HG03064 (cell line): ENCODE results near the gene CNOT6L.

Experiments used
- ATAC-seq: cut with Tn5 transposase; IDR thresholded peaks from one replicate; pipeline ENCODE4 v1.9.1; 2021; ENCODE audit warnings: low read depth; ENCODE audit not compliant: unreplicated experiment

Gene CNOT6L

DNA sequence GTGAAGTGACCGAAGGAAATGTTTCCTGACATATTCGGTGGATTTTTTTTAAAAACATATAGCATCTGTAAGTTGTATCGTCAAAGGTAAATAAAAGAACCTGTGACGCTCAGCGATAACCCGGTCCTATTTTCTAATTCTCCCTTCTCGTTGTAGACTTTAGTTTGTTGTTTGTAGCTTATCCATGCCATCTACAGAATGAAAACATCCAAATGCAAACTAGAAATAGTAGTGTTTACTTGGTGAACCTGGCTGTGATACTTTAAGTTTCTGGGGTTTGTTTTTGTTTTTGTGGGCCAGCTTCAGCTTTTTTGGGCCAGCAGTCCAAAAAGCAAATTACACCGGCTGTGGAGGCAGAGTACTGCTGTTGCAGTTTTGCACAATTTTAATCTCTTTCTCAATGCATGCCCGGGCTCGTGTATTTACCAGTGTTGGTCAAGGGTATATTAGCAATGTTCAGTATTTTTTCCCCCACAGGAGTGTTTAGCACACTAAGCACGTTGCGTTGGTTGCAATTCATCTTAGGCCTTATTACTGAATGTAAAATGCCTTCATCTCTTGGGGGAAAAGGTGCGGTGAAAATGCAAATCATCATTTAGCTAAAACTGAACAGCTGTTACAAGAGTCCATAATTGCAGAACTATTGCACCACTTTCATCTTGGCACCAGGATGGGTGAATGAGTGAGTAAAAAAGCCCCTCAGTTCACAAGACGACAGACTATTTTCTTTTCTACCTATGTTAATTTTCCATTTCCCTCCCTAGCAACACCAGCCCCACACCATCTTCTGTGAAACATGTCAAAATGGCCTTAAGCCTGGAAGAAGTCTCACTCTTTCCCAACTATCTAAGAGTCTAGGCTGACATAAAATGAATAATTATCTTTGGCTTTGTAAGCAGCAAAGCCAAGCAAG, 1.7 kb upstream of the CNOT6L start:
- ATAC-seq = no peak

DNA sequence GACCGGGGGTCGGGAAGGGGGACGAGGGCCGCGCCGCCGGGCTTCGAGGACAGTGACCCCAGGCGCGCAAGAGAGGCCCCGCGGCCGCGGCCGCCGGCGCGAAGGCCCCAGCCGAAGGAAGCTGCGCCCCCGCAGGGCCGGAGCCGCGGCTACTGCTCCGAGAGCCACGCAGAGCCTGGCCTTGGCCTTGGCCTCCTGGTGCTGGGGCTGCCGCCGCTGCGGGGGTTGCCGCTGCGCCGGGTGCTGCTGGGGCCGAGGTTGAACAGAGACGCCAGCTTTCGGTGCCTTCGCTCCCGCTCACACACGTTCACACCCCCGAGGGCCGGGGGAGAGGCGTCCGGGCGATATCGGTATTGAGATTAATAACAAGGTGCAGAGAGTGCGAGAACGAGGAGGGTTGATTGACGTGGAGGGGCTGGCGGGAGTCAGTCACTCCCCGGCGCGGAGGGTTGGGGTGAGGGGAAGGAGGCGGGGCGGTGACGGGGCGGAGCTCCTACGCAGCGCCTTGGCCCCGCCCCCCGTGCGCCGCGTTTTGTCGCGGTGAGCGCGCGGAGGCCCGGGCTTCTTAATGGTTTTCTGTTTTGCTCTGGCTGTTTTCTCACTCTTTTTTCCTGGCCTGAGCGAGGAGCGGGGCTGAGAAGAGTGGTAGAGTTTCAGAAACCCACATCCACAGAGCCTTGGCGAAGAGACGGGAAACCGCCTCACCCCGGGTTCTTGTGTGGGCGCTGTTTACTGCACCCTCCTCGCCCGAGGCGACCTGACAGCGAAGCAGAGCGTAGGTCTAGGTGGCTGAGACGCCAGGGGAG, 878 bp upstream of the CNOT6L start:
- peak; percentile 68 for ATAC-seq

DNA sequence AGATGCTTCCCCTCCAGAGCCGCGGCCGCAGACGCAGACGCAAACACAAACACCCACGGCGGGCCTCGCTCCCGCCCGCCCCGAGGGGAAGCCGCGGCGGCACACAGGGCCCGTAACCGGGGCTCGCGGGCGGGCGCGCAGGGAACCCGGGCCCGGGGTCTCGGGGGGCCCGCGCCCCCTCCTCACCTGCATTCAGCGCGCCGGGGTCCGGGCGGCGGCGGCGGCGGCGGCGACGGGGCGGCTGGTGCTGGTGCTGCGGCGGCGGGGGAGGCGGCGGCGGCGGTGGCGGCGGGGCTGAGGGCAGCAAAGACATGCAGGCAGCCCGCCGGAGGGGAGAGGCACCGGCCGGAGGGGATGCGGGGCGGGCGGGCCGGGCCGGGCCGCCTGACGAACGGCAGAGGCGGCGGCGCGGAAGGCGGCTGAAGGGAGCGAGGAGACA, 255 bp upstream of the CNOT6L start:
- ATAC-seq = peak; percentile 9

DNA sequence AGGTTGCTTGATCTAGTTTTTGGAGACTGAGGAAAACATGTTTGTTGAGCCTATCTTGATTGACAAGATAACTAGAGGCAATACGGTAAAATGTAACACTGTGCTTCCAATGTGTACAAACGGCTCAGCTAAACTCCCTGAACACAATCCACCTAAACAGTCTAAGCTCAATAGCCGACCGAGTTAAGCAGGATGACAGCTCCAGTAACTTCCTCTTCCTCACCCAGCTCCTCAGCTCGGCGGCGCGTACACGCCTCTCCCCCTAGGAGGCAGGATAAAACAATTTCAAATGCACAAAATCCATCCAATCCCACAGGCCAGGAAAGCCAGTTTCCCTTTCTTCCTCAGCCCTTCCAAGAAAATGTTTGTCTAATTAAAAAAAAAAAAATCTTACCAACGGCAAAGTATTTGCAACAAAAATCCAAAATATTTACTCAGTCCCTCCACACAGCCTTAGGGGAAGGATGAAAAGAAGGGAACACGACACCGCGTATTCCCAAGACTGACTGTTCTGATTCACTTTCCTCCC, 1.0 kb downstream of the CNOT6L start:
- ATAC-seq = peak; percentile 23

DNA sequence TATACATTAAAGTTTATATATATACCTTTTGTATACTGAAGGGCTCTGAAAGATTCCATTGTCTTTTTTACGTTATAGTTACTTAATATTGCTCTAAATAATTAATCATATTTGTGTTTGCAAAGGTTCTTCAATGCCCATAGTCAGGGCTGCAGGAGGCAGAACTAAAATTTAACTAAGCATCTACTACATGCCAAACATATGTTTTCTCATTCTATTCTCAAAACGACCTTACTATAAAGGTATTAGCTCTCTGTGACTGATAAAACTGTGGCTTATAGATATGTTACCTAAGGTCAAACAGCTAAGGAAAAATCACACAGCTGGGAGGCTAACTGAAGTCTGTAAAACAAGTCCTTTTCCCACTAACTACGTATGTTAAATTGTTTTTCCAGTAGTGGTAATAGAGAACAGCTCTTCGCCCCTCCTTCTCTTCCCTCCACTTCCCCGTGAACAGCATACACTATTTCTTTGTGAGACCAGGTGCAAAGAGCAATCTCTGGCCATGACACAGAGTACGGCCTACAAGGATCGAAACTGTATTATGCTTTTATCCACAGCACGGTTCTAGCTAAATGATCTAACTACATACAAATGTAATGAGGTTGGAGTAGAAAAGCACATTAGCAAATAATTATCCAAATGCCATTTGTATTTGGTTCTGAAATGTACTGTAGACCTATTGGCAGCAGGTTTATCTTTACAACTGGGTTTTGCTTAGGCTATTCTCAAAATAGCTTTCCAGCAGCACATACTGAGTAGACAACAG, 1.7 kb downstream of the CNOT6L start:
- ATAC-seq = no peak

DNA sequence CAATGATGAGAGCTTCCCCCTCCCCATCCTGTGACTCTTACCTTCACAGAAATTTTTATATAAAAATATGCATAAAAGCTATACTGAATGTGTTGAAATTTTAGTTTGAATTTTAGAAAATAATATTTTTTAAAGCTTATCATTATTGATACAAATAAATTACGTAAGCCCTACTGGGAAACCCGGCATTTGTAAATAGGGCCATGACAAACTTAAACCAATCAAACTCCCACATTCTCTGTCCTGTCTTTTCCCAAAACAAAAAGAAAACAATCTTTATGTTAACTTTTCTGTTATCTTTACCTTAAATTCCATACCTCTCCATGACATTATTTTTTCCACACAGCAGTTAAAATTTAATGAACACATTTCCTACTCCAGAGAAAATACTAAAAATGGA, 2.6 kb downstream of the CNOT6L start:
- ATAC-seq = no peak

DNA sequence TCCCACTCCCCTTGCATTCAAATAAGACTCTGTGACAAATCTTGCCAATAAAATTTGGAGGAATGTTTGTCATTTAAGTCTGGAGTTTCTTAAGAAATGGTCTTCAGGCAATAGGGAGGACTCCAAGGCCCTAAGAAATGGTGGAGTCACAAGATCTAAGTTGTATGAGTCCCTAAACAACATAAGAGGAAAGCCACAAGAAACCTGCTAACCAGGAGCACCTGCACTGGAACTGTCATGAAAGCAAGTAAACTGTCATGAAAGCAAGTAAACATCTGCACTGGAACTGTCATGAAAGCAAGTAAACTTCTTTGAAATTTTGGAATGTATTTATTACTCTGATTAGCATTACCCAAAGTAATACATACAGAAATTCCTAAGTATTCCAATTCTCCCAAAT, 3.5 kb downstream of the CNOT6L start:
- no peak for ATAC-seq

DNA sequence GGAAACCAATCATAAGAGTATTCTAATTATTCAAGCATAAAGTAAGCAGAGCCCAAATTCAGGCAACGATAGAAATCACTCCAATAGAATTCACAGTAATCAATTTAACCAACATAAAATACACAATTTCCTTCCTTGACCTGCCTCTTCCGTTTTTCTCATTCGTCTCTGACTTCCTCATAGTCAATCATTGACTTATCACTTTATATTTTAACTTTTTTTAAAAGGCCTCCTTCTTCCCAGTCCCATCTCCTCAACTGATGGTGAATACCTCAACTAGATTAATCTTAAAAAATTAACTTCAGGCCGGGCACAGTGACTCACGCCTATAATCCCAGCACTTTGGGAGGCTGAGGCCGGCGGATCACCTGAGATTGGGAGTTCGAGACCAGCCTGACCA, 13.3 kb downstream of the CNOT6L start:
- no peak for ATAC-seq

DNA sequence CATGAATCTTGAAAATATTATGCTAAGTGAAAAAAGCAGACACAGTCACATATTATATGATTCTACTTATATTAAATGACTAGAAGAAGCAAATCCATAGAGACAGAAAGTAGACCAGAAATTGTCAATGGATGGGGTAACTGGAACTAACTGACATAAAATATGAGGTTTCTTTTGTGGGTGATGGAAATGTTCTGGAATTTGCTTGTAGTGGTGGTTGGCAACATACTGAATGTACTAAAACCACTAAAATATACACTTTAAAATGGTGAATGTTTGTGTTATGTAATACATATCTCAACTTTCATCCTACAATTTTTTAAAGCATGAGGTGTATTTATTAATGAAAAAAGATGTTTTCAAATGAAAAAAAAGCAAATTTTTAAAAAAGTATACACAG, 14.7 kb downstream of the CNOT6L start:
- no peak for ATAC-seq

DNA sequence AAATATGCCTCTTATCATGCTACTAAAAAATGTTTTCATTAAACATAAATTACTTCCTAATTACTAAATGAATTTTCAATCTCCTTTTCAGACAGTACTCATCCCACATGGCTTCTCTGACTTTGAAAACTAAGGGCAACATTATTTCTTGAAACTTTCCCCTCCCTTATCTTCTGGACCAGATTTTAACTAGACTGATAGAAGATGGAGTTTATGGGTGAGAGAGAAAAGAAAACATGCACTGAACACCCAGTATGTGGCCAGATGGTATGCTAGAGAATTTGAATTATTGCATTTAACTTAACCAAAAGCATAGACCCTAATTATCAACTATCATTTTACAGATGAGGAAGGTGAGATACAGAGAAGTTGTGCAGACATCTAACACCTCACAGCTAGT, 16.8 kb downstream of the CNOT6L start:
- no peak for ATAC-seq

DNA sequence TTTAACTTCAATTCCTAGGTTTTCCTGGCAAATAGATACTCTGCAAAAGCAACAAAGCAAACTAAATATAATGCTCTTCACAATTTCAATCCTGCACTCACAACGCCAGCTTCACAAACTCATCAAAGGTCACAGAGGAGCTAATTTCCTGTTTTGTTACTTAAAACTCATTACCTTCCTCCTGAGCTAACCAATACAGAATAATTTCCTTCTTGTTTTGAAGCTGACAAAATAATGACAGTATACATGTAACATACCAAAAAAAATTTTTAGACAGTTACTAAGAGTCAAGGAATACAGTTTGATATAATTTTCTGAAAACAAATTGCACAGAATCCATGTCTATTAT, 17.9 kb downstream of the CNOT6L start:
- ATAC-seq = no peak

DNA sequence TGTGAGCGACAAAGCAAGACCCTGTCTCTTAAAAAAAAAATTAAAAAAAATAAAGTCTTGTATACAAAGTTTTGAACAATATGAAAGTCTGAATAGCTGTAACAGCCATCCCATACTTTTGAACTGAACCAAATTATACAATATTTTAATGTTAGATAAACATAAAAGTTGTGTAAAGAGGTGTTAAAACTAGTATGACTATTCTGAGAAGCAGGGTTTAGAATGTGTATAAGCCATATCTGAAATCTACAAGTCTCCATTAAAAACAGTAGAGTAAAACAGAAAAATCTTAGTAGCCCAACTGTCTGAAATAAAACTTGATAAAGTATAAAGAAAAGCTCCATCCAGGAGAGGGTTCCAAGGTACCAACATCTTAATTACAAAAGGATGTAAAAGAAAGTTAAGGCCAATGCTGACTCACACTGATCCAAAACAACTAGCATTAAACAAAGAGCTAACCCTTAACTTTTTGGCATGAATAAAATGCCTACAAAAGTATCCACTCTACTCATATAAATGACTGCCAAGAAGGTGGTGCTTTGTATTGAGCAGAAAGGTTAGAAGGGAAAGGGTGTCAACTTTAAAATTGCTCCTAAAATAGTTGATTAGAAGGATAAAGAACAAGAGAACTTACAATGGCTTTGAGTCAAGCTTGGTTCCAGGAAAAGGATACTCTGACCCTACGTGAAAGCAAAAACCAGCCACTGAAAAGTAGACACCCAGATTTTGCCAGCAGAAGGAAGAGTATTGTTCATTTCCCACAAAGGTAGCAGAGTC, 18.5 kb downstream of the CNOT6L start:
- ATAC-seq = no peak

DNA sequence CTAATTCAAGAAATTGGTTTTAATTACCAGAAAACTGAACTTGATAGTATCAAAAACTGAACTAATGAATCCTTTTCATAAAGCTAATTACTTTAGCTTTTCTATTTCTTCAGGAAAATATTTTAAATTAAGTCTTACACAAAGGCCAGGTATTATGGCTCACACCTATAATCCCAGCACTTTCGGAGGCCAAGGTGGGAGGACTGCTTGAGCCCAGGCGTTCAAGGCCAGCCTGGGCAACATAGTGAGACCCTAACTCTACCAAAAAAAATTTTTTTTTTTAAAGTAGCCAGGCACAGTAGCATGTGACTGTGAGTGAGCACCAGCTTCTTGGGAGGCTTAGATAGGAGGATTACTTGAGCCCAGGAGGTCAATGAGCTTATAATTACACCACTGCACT, 19.1 kb downstream of the CNOT6L start:
- ATAC-seq = no peak

DNA sequence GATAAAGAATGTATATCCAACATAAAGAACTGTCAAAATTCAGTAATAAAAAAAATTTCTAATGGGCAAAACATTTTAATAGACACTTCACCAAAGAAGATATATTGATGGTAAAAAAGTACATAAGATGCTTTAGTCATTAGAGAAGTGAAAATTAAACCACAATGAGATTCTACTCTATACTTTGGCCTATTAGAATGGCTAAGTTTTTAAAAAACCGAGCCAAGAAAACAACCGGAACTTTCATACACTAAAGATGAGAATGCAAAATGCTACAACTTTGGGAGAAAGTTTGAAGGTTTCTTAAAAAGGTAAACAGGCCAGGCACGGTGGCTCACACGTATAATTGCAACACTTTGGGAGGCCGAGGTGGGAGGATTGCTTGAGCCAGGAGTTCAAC, 20.8 kb downstream of the CNOT6L start:
- ATAC-seq = no peak

DNA sequence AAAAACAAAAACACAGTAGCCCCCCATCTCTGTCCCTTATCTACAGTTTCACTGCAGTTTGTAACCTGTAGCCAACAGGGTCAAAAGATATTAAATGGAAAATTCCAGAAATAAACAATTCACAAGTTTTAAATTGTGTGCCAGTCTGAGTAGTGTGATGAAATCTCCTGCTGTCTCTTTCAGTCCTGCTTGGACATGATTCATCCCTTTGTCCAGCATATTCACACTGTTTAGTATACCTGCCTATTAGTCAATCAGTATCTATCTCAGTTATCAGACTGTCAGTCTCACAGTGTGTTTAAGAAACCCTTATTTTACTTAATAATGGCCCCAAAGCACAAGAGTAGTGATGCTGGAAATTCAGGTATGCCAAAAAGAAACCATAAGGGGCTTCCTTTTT, 21.9 kb downstream of the CNOT6L start:
- no peak for ATAC-seq

DNA sequence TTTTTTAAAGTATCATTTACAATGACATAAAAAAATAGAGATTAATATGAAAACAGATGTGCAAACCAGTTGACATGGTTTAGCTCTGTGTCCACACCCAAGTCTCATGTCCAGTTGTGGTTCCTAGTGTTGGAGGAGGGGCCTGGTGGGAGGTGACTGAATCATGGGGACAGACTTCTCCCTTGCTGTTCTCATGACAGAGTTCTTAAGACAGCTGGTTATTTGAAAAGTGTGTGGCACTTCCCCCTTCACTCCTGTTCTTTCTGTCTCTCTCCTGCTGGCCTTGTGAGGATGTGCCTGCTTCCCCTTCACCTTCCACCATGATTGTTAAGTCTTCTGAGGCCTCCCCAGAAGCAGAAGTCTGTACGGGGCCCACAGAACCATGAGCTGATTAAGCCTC, 23.8 kb downstream of the CNOT6L start:
- no peak for ATAC-seq

DNA sequence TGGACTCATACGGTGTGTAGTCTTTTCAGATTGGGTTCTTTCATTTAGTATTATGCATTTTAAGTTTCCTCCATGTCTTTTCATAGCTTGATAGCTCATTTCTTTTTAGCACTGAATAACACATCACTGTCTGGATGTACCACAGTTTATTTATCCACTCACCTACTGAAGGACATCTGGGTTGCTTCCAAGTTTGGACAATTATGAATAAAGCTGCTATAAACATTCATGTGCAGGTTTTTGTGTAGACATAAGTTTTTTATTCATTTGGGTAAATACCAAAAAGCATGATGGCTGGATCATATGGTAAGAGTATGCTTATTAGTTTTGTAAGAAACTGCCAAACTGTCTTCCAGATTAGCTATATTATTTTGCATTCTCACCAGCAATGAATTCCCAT, 29.0 kb downstream of the CNOT6L start:
- no peak for ATAC-seq

DNA sequence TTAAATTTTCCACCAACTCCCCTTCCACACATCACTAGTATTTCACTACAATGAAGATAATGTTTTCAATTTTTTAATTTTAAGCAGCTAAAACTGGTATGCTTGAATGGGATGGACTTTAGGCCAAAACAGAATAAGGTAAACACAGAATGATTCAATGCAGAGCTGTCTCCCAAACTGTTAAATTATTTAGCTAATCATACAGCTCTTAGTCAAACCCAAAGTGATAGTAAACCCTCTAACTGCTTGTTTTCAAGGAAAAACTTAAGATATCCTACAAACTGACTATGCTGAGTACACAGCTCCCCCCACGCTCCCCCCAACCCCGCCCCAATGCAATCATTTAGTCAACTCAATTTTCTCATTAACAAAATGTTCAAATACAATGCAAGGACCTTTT, 30.2 kb downstream of the CNOT6L start:
- ATAC-seq = no peak

DNA sequence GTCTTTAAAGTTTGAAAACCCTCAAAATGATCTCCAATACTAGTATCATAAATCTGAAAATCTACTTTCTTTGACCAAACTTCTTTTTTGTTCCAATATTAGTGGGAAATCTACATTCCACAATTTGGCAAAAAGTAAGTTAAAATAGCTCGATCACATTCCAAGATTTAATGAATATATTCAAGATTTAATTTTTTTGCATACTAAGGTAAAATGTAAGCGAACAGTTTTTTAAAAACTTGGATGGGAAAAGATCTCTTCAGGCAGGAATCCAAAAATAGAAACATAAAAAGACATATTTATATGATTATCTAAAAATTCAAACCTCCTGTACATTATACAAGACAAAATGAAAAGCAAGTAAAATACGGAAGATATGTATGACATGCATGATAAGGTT, 31.2 kb downstream of the CNOT6L start:
- ATAC-seq = no peak

DNA sequence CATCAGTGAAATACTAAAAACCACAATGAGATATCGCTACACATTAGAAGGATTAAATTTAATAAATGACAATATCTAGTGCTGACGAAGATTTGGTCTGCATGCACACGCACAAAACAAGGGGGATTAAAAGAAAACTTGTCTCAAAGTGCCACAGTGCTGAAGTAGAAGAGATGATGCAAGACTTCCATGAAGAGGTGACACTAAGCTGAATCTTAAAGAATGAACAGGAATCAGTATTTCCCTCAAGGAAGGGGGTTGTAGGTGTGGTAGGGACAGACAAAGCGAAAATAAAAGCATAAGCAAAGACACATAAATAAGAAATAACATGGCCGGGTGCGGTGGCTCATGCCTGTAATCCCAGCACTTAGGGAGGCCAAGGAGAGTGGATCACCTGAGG, 33.5 kb downstream of the CNOT6L start:
- ATAC-seq = no peak
